HEK293 (cell line): ENCODE measurements around the gene RTL1.

Experiments
- CTCF ChIA-PET: fragments of 350-600 bp; formaldehyde crosslinking; extraction: SDS; loops from one replicate; lab custom pipeline; 2021; ENCODE audit warnings: antibody characterized with exemption; lab: Yijun Ruan, JAX
- POLR2A ChIA-PET: fragments of 300-600 bp; formaldehyde crosslinking; extraction: SDS; loops from one replicate; lab custom pipeline; 2020; ENCODE audit warnings: antibody characterized with exemption, inconsistent platforms; lab: Yijun Ruan, JAX
- H3K27ac ChIP-seq: fragments of 200-500 bp; sonication (Bioruptor generic); 2 replicates; pipeline ENCODE4 v1.5.1; 2014; ENCODE audit warnings: low read depth, low read length, control low read depth, inconsistent platforms; ENCODE audit errors: extremely low read depth
- H3K36me3 ChIP-seq, 2 experiments: fragments of 200-500 bp in 1 of 2; sonication (Bioruptor generic) in 1 of 2; 1 replicate in 1 of 2; 2 replicates in 1 of 2; pipeline ENCODE4 v1.5.1; 2014 to 2017; ENCODE audit warnings: inconsistent platforms in 2 of 2, low read length in 2 of 2; ENCODE audit not compliant: control insufficient read depth in 2 of 2, insufficient read depth in 1 of 2
- H3K4me1 ChIP-seq: fragments of 200-500 bp; sonication (Bioruptor generic); 2 replicates; pipeline ENCODE4 v1.5.1; 2014; ENCODE audit warnings: mild to moderate bottlenecking, low read length, inconsistent platforms; ENCODE audit not compliant: control insufficient read depth, insufficient read depth
- H3K4me3 ChIP-seq: 2 replicates; pipeline ENCODE4 v1.5.1; 2011; ENCODE audit warnings: low read depth, mild to moderate bottlenecking, control low read depth, low read length, moderate library complexity
- H3K9me3 ChIP-seq: fragments of 200-500 bp; sonication (Bioruptor generic); 2 replicates; pipeline ENCODE4 v1.5.1; 2014; ENCODE audit warnings: low read depth, low read length, inconsistent platforms; ENCODE audit not compliant: control insufficient read depth, insufficient read depth
- ATF2 ChIP-seq: fragments of 450-650 bp; formaldehyde crosslinking; IDR thresholded peaks from 2 replicates; pipeline ENCODE4 v1.5.1; 2016; ENCODE audit warnings: missing biosample characterization, missing genetic modification characterization, low read depth
- HOXA7 ChIP-seq: sonication (generic); formaldehyde crosslinking; IDR thresholded peaks from 2 replicates; pipeline ENCODE4 v1.8.1; 2022; ENCODE audit warnings: missing genetic modification reagents, borderline replicate concordance
- MEIS1 ChIP-seq: sonication (generic); formaldehyde crosslinking; IDR thresholded peaks from 2 replicates; pipeline ENCODE4 v1.8.1; 2022; ENCODE audit warnings: missing genetic modification reagents, mild to moderate bottlenecking, borderline replicate concordance
- MZF1 ChIP-seq: fragments of 450-650 bp; formaldehyde crosslinking; IDR thresholded peaks from 2 replicates; pipeline ENCODE4 v1.5.1; 2017; ENCODE audit warnings: missing biosample characterization, missing genetic modification characterization, borderline replicate concordance
- PRDM4 ChIP-seq: fragments of 450-650 bp; formaldehyde crosslinking; IDR thresholded peaks from 2 replicates; pipeline ENCODE4 v1.5.1; 2017; ENCODE audit warnings: missing biosample characterization, missing genetic modification characterization
- SP7 ChIP-seq: fragments of 450-650 bp; formaldehyde crosslinking; IDR thresholded peaks from 2 replicates; pipeline ENCODE4 v1.5.1; 2016; ENCODE audit warnings: missing biosample characterization, missing genetic modification characterization
- ZBTB10 ChIP-seq: fragments of 450-650 bp; formaldehyde crosslinking; IDR thresholded peaks from 2 replicates; pipeline ENCODE4 v1.5.1; 2016; ENCODE audit warnings: missing biosample characterization, missing genetic modification characterization
- ZBTB8A ChIP-seq: fragments of 450-650 bp; formaldehyde crosslinking; IDR thresholded peaks from 2 replicates; pipeline ENCODE4 v1.5.1; 2016; ENCODE audit warnings: missing biosample characterization, missing genetic modification characterization
- ZIC2 ChIP-seq: fragments of 450-650 bp; formaldehyde crosslinking; IDR thresholded peaks from 2 replicates; pipeline ENCODE4 v1.5.1; 2016; ENCODE audit warnings: missing biosample characterization, missing genetic modification characterization
- ZNF155 ChIP-seq: fragments of 450-650 bp; formaldehyde crosslinking; IDR thresholded peaks from 2 replicates; pipeline ENCODE4 v1.5.1; 2016; ENCODE audit warnings: missing biosample characterization, missing genetic modification characterization
- ZNF18 ChIP-seq: fragments of 450-650 bp; formaldehyde crosslinking; IDR thresholded peaks from 2 replicates; pipeline ENCODE4 v1.5.1; 2016; ENCODE audit warnings: missing biosample characterization, missing genetic modification characterization
- ZNF26 ChIP-seq: fragments of 450-650 bp; formaldehyde crosslinking; IDR thresholded peaks from 2 replicates; pipeline ENCODE4 v1.5.1; 2016; ENCODE audit warnings: missing biosample characterization, missing genetic modification characterization
- ZNF266 ChIP-seq: fragments of 450-650 bp; formaldehyde crosslinking; IDR thresholded peaks from 2 replicates; pipeline ENCODE4 v1.5.1; 2016; ENCODE audit warnings: missing biosample characterization, missing genetic modification characterization, low read depth
- ZNF350 ChIP-seq: fragments of 450-650 bp; formaldehyde crosslinking; IDR thresholded peaks from 2 replicates; pipeline ENCODE4 v1.5.0; 2017; ENCODE audit warnings: missing biosample characterization, mild to moderate bottlenecking, missing genetic modification characterization
- ZNF433 ChIP-seq: fragments of 450-650 bp; formaldehyde crosslinking; IDR thresholded peaks from 2 replicates; pipeline ENCODE4 v1.5.1; 2016; ENCODE audit warnings: missing biosample characterization, missing genetic modification characterization, low read depth
- ZNF501 ChIP-seq: fragments of 450-650 bp; formaldehyde crosslinking; IDR thresholded peaks from 2 replicates; pipeline ENCODE4 v1.5.1; 2016; ENCODE audit warnings: missing biosample characterization, missing genetic modification characterization
- ZNF571 ChIP-seq: fragments of 450-650 bp; formaldehyde crosslinking; IDR thresholded peaks from 2 replicates; pipeline ENCODE4 v1.5.0; 2017; ENCODE audit warnings: missing biosample characterization, missing genetic modification characterization
- ZNF610 ChIP-seq: fragments of 450-650 bp; formaldehyde crosslinking; IDR thresholded peaks from 2 replicates; pipeline ENCODE4 v1.5.1; 2016; ENCODE audit warnings: missing biosample characterization, missing genetic modification characterization, borderline replicate concordance
- ZNF747 ChIP-seq: fragments of 450-650 bp; formaldehyde crosslinking; IDR thresholded peaks from 2 replicates; pipeline ENCODE4 v1.5.1; 2016; ENCODE audit warnings: missing biosample characterization, missing genetic modification characterization
- ZNF776 ChIP-seq: fragments of 450-650 bp; formaldehyde crosslinking; IDR thresholded peaks from 2 replicates; pipeline ENCODE4 v1.5.0; 2017; ENCODE audit warnings: missing biosample characterization, missing genetic modification characterization, borderline replicate concordance

RTL1 gene

GRCh38 chr14:100836311-100836805 lies 67.2 kb downstream of the RTL1 start:
- CTCF ChIA-PET = no interaction called here
- POLR2A ChIA-PET = no interaction called here
- TF ChIP-seq HOXA7 (CRISPR knock-in tag) (no peak), MZF1 (tag by site-specific recombination) (no peak), ATF2 (tag by site-specific recombination) (no peak), ZNF26 (no peak), ZBTB8A (no peak), ZNF571 (tag by site-specific recombination) (no peak), SP7 (tag by site-specific recombination) (no peak), ZNF266 (tag by site-specific recombination) (no peak), ZBTB10 (tag by site-specific recombination) (no peak), ZNF747 (tag by site-specific recombination) (no peak), ZNF776 (no peak), PRDM4 (tag by site-specific recombination) (no peak), ZNF155 (tag by site-specific recombination) (no peak), MEIS1 (CRISPR knock-in tag) (no peak), ZIC2 (tag by site-specific recombination) (no peak), ZNF501 (tag by site-specific recombination) (no peak), ZNF610 (tag by site-specific recombination) (no peak), ZNF18 (tag by site-specific recombination) (no peak), ZNF433 (no peak), ZNF350 (tag by site-specific recombination) (no peak)
- H3K4me1 ChIP-seq = no peaks in the 10 kb centered on the region
- H3K27ac ChIP-seq = no peak overlapping the region
- no peaks in the 10 kb centered on the region for H3K9me3 ChIP-seq
- no peaks in the 10 kb centered on the region for H3K36me3 ChIP-seq
- no peak overlapping the region for H3K4me3 ChIP-seq
